ENCODE measurements around the gene NRG3.
"Not testable (repeated sequence)": the region's sequence is repeated elsewhere in the genome, so short reads cannot be mapped to it uniquely, and the experiment has no call there.

The NRG3 gene

GRCh38 chr10:81963606-81964005, 88.6 kb downstream of the NRG3 start:
- DNase-seq, result no peak

GRCh38 chr10:81967716-81968115, 92.7 kb downstream of the NRG3 start:
- no peak for DNase-seq

- no peak for DNase-seq
Measured at GRCh38 chr10:81969136-81969535, 94.1 kb downstream of the NRG3 start.

- DNase-seq, result no peak
Measured at GRCh38 chr10:81978238-81978637, 103.2 kb downstream of the NRG3 start.

- DNase-seq, result no peak
Measured at GRCh38 chr10:81981724-81982123, 106.7 kb downstream of the NRG3 start.

- no peak for DNase-seq
Measured at GRCh38 chr10:81984428-81984827, 109.4 kb downstream of the NRG3 start.

GRCh38 chr10:81995254-81995653, 120.3 kb downstream of the NRG3 start:
- no peak for DNase-seq

GRCh38 chr10:81996927-81997326, 121.9 kb downstream of the NRG3 start:
- DNase-seq, result no peak

GRCh38 chr10:82020999-82021398, 146.0 kb downstream of the NRG3 start:
- DNase-seq, result no peak

- no peak for DNase-seq
Measured at GRCh38 chr10:82027711-82028110, 152.7 kb downstream of the NRG3 start.

GRCh38 chr10:82037076-82037475, 162.1 kb downstream of the NRG3 start:
- DNase-seq, result no peak

GRCh38 chr10:82038587-82038986, 163.6 kb downstream of the NRG3 start:
- DNase-seq, result no peak

- DNase-seq, result no peak
Measured at GRCh38 chr10:82040336-82040735, 165.3 kb downstream of the NRG3 start.

- no peak for DNase-seq
Measured at GRCh38 chr10:82041018-82041417, 166.0 kb downstream of the NRG3 start.

- no peak for DNase-seq
Measured at GRCh38 chr10:82056391-82056790, 181.4 kb downstream of the NRG3 start.

GRCh38 chr10:82067192-82067591, 192.2 kb downstream of the NRG3 start:
- DNase-seq, result not testable (repeated sequence)

- no peak for DNase-seq
Measured at GRCh38 chr10:82068501-82068900, 193.5 kb downstream of the NRG3 start.

- DNase-seq, result no peak
Measured at GRCh38 chr10:82071231-82071630, 196.2 kb downstream of the NRG3 start.

- no peak for DNase-seq
Measured at GRCh38 chr10:82072124-82072523, 197.1 kb downstream of the NRG3 start.

- DNase-seq, result no peak
Measured at GRCh38 chr10:82075605-82076004, 200.6 kb downstream of the NRG3 start.

- no peak for DNase-seq
Measured at GRCh38 chr10:82084496-82084895, 209.5 kb downstream of the NRG3 start.

- DNase-seq, result no peak
Measured at GRCh38 chr10:82084904-82085303, 209.9 kb downstream of the NRG3 start.

GRCh38 chr10:82089327-82089726, 214.3 kb downstream of the NRG3 start:
- no peak for DNase-seq

GRCh38 chr10:82091413-82091812, 216.4 kb downstream of the NRG3 start:
- no peak for DNase-seq

GRCh38 chr10:82092111-82092510, 217.1 kb downstream of the NRG3 start:
- no peak for DNase-seq

- no peak for DNase-seq
Measured at GRCh38 chr10:82124713-82125112, 249.7 kb downstream of the NRG3 start.

Data from islet precursor cell (in vitro differentiated cells).